GM23338 (cell line): ENCODE data around the gene KIAA0586. TPM values are rescaled to one million over a fixed set of nuclear protein-coding genes. Genes with fewer than 3 reads are reported as not detected.

Experiments
- ATAC-seq: fragments of 200-7000 bp; cut with Tn5 transposase; 3 replicates; pipeline ENCODE4 v1.9.1; 2020
- DNase-seq: peaks from one replicate; pipeline ENCODE4 v3.0.0-alpha.2; 2015; ENCODE audit warnings: low spot score
- H2AFZ ChIP-seq: fragments of 200-600 bp; sonication (generic); 2 replicates; pipeline ENCODE4 v1.8.0; 2016; ENCODE audit warnings: antibody characterized with exemption, mild to moderate bottlenecking, moderate library complexity
- H3F3A ChIP-seq: fragments of 200-600 bp; sonication (generic); replicated peaks from 2 replicates; pipeline ENCODE4 v1.8.0; 2017; ENCODE audit warnings: antibody characterized with exemption, mixed run types, low read depth
- H3K27ac ChIP-seq: fragments of 200-600 bp; sonication (generic); 2 replicates; pipeline ENCODE4 v1.6.1; 2016; ENCODE audit warnings: low read depth
- H3K27me3 ChIP-seq: fragments of 200-600 bp; sonication (generic); 2 replicates; pipeline ENCODE4 v1.8.0; 2016; ENCODE audit warnings: mild to moderate bottlenecking, mixed run types, moderate library complexity; ENCODE audit not compliant: insufficient read depth
- H3K36me3 ChIP-seq: fragments of 200-600 bp; sonication (generic); 2 replicates; pipeline ENCODE4 v1.8.0; 2016; ENCODE audit warnings: mild to moderate bottlenecking; ENCODE audit not compliant: insufficient read depth
- H3K4me1 ChIP-seq: fragments of 200-600 bp; sonication (generic); 2 replicates; pipeline ENCODE4 v1.8.0; 2016; ENCODE audit warnings: mild to moderate bottlenecking, moderate library complexity; ENCODE audit not compliant: insufficient read depth
- H3K4me2 ChIP-seq: fragments of 200-600 bp; sonication (generic); 2 replicates; pipeline ENCODE4 v1.7.1; 2017; ENCODE audit warnings: mixed run types
- H3K4me3 ChIP-seq: fragments of 200-600 bp; sonication (generic); 2 replicates; pipeline ENCODE4 v1.6.1; 2016; ENCODE audit warnings: mixed run types
- H3K79me2 ChIP-seq: fragments of 200-600 bp; sonication (generic); replicated peaks from 2 replicates; pipeline ENCODE4 v1.8.0; 2017; ENCODE audit warnings: mild to moderate bottlenecking; ENCODE audit not compliant: insufficient read depth
- H3K9me2 ChIP-seq: fragments of 200-600 bp; sonication (generic); 2 replicates; pipeline ENCODE4 v1.8.0; 2017; ENCODE audit not compliant: insufficient read depth
- H4K20me1 ChIP-seq: fragments of 200-600 bp; sonication (generic); replicated peaks from 2 replicates; pipeline ENCODE4 v1.8.0; 2017; ENCODE audit warnings: mild to moderate bottlenecking; ENCODE audit not compliant: insufficient read depth
- H3K27ac Mint-ChIP-seq: 2 replicates; pipeline ENCODE4 v1.8.0; 2020; ENCODE audit warnings: inconsistent platforms, mild to moderate bottlenecking, moderate library complexity, mixed read lengths
- H3K27me3 Mint-ChIP-seq: 3 replicates; pipeline ENCODE4 v1.8.0; 2022; ENCODE audit warnings: low read depth, mild to moderate bottlenecking, moderate library complexity, mixed read lengths, inconsistent platforms; ENCODE audit not compliant: insufficient read depth, poor library complexity
- H3K36me3 Mint-ChIP-seq: 3 replicates; pipeline ENCODE4 v1.8.0; 2021; ENCODE audit warnings: low read depth, mild to moderate bottlenecking, inconsistent platforms, moderate library complexity, mixed read lengths
- H3K4me1 Mint-ChIP-seq: 3 replicates; pipeline ENCODE4 v1.8.0; 2020; ENCODE audit warnings: mild to moderate bottlenecking, inconsistent platforms, mixed read lengths
- H3K4me3 Mint-ChIP-seq: 3 replicates; pipeline ENCODE4 v1.8.0; 2021; ENCODE audit warnings: moderate library complexity, mild to moderate bottlenecking, inconsistent platforms, mixed read lengths
- H3K9me3 Mint-ChIP-seq: 3 replicates; pipeline ENCODE4 v1.8.0; 2020; ENCODE audit warnings: moderate library complexity, mild to moderate bottlenecking, inconsistent platforms, mixed read lengths
- CREB1 ChIP-seq: fragments of 250-450 bp; sonication (Bioruptor Pico); IDR thresholded peaks from 2 replicates; pipeline ENCODE4 v1.5.0; 2020; ENCODE audit warnings: low read depth, mild to moderate bottlenecking, moderate library complexity
- CTCF ChIP-seq, 2 experiments: fragments of 200-600 bp in 1 of 2; sonication (generic) in 1 of 2; conservative IDR thresholded peaks; 2 replicates each; pipeline versions ENCODE4 v1.5.1 to v1.6.1; 2016 to 2017; ENCODE audit warnings: antibody characterized with exemption in 2 of 2, low read depth in 2 of 2, mild to moderate bottlenecking in 2 of 2, moderate library complexity in 1 of 2
- ETS1 ChIP-seq: IDR thresholded peaks from 2 replicates; pipeline ENCODE4 v1.6.1; 2016; ENCODE audit warnings: antibody characterized with exemption
- EZH2 ChIP-seq: fragments of 200-600 bp; sonication (generic); IDR thresholded peaks from one replicate; pipeline ENCODE4 v1.8.0; 2017; ENCODE audit warnings: antibody characterized with exemption, mild to moderate bottlenecking, low read depth; ENCODE audit not compliant: unreplicated experiment
- EZH2phosphoT487 ChIP-seq: fragments of 200-600 bp; sonication (generic); IDR thresholded peaks from one replicate; pipeline ENCODE4 v1.8.1; 2018; ENCODE audit warnings: antibody characterized with exemption; ENCODE audit not compliant: unreplicated experiment
- NANOG ChIP-seq: IDR thresholded peaks from 2 replicates; pipeline ENCODE4 v1.6.1; 2016; ENCODE audit warnings: antibody characterized with exemption, borderline replicate concordance
- POLR2AphosphoS5 ChIP-seq: IDR thresholded peaks from 2 replicates; pipeline ENCODE4 v1.6.1; 2016; ENCODE audit warnings: antibody characterized with exemption, low read depth
- REST ChIP-seq: IDR thresholded peaks from one replicate; pipeline ENCODE4 v1.6.1; 2018; ENCODE audit warnings: antibody characterized with exemption; ENCODE audit not compliant: unreplicated experiment
- STAT1 ChIP-seq: IDR thresholded peaks from one replicate; pipeline ENCODE4 v1.6.1; 2016; ENCODE audit warnings: antibody characterized with exemption; ENCODE audit not compliant: unreplicated experiment
- ZNF114 ChIP-seq: fragments of 250-450 bp; sonication (Bioruptor Pico); IDR thresholded peaks from 2 replicates; pipeline ENCODE4 v1.5.0; 2020; ENCODE audit warnings: mild to moderate bottlenecking, moderate library complexity
- ZNF331 ChIP-seq: fragments of 250-450 bp; sonication (Bioruptor Pico); IDR thresholded peaks from 2 replicates; pipeline ENCODE4 v1.5.0; 2020; ENCODE audit warnings: low read depth, mild to moderate bottlenecking, moderate library complexity
- ZNF462 ChIP-seq: fragments of 250-450 bp; sonication (Bioruptor Pico); IDR thresholded peaks from 2 replicates; pipeline ENCODE4 v1.5.0; 2020; ENCODE audit warnings: mild to moderate bottlenecking, moderate library complexity
- polyA plus RNA-seq: library from polyadenylated mRNA; unstranded; fragments of >200 nt; fragmentation: Nextera tagmentation; extraction: Ambion mirVana; gene quantifications from 2 replicates; pipeline ENCODE4 v1.2.1, GENCODE V29; 2016
- total RNA-seq: library from RNA; depleted of rRNA; stranded (reverse); fragments of >200 nt; shearing (Covaris generic); gene quantifications from 2 replicates; pipeline ENCODE4 v1.2.3, GENCODE V29; 2014

KIAA0586 gene
- total and polyA plus RNA-seq, 2 experiments from 2014 or later: 22.2 to 23.7 TPM

- ATAC-seq (no peak), DNase-seq (no peak)
- no peaks in the 10 kb centered on the region for H3F3A ChIP-seq
- H3K36me3 ChIP-seq: peaks cover 4% of the 10 kb centered on the region; the same call in 1 of the 2 replicates
- no peak overlapping the region for H3K4me3 ChIP-seq
- Mint-ChIP-seq H3K4me1 (no peaks in the 10 kb centered on the region), H3K36me3 (peaks cover 18% of the 10 kb centered on the region; the same call in 2 of the 3 replicates), H3K27ac (no peak overlapping the region), H3K4me3 (no peak overlapping the region), H3K9me3 (no peaks in the 10 kb centered on the region), H3K27me3 (peaks cover 6% of the 10 kb centered on the region)
- H3K27ac ChIP-seq: no peak overlapping the region
- H3K4me2 ChIP-seq: no peak overlapping the region
- H3K79me2 ChIP-seq: no peaks in the 10 kb centered on the region
- H3K9me2 ChIP-seq: no peaks in the 10 kb centered on the region
- no peak overlapping the region for H2AFZ ChIP-seq
- H3K4me1 ChIP-seq: no peaks in the 10 kb centered on the region
- no peaks in the 10 kb centered on the region for H4K20me1 ChIP-seq
- TF ChIP-seq CREB1 (CRISPR knock-in tag) (no peak), ETS1 (no peak), STAT1 (no peak), NANOG (no peak), ZNF331 (CRISPR knock-in tag) (no peak), ZNF114 (CRISPR knock-in tag) (no peak), EZH2phosphoT487 (no peak), ZNF462 (CRISPR knock-in tag) (no peak), EZH2 (no peak), CTCF (conservative IDR thresholded peaks at IDR 0.05; ENCODE audit: low read depth in 2 of 2) (no peak), REST (no peak), POLR2AphosphoS5 (no peak)
- H3K27me3 ChIP-seq: no peaks in the 10 kb centered on the region
These were observed 33.3 kb downstream of the KIAA0586 start for GRCh38 chr14:58460772-58461171.
